BLaER1 treated with 17β-estradiol and CSF1 and Interleukin-3, amounts not matched to agents 10 nM and 100 nM (cell line): Measurements from ENCODE around the gene MGAT5.
A peak's percentile ranks its signal among the peaks of the same experiment; 100 is the strongest.

Experiments used
- H3K27ac ChIP-seq, 11 experiments: shearing (Covaris generic); formaldehyde crosslinking; 2 replicates each; pipeline ENCODE4 v1.8.1; 2022
- H3K27me3 ChIP-seq, 11 experiments: shearing (Covaris generic); formaldehyde crosslinking; 2 replicates each; pipeline ENCODE4 v1.8.1; 2022
- H3K36me3 ChIP-seq, 11 experiments: shearing (Covaris generic); formaldehyde crosslinking; 2 replicates each; pipeline ENCODE4 v1.8.1; 2022
- H3K4me1 ChIP-seq, 10 experiments: shearing (Covaris generic); formaldehyde crosslinking; 2 replicates each; pipeline ENCODE4 v1.8.1; 2022
- H3K4me2 ChIP-seq, 11 experiments: shearing (Covaris generic); formaldehyde crosslinking; 2 replicates each; pipeline ENCODE4 v1.8.1; 2022
- H3K4me3 ChIP-seq, 10 experiments: shearing (Covaris generic); formaldehyde crosslinking; 2 replicates each; pipeline ENCODE4 v1.8.1; 2022
- H3K9ac ChIP-seq, 11 experiments: shearing (Covaris generic); formaldehyde crosslinking; 2 replicates each; pipeline ENCODE4 v1.8.1; 2022
- H3K9me3 ChIP-seq, 11 experiments: shearing (Covaris generic); formaldehyde crosslinking; replicated peaks in 1 of 11; 2 replicates each; pipeline ENCODE4 v1.8.1; 2022
- H4K20me1 ChIP-seq, 11 experiments: shearing (Covaris generic); formaldehyde crosslinking; 2 replicates each; pipeline ENCODE4 v1.8.1; 2022
- Cebpa-rat ChIP-seq, 11 experiments: shearing (Covaris generic); IDR thresholded peaks; 2 replicates each; pipeline ENCODE4 v1.8.1; 2022

Gene MGAT5

DNA sequence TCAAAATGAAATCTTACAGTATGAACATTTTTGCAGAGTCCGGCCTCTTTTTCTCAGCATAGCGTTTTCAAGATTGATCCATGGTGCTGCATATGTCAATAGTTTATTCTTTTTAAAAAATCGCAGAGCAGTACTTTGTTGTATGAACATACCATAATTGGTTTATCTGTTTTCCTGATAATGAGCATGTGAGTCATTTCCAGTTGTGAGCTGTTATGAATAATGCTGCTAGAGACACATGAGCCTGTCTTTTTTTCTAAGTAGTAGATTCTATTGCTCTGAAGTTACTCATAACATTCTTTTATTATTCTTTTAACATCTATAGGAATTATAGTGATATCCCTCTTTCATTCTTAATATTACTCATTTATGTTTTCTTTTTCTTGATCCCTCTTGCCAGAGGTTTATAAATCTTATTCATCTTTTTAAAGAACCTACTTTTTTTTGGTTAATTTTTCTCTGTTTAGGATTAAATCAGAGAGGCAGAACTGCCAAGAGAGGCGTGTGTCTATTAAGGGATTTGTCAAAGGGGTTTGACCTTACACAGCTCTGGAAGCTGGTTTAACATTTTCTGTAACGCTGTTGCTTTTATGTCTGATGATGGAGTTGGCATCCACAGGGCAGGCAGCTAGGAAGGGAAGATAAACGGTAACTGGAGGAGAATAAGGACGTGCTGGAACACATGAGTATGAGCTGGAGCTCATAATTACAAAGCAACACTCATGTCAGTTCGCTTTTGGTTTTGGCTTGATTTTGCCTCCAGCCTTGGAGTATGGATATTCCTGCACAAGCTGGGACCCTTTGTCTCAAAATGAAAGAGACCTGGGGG lies 47.4 kb downstream of the MGAT5 start:
- Histone ChIP-seq H3K36me3 (peaks cover 0 to 86% (median 48%) of the 10 kb centered on the region in 11 experiments; a peak in 19 of 22 replicates), H3K9ac (no peak overlapping the region), H3K4me1 (peaks cover 16 to 85% (median 38%) of the 10 kb centered on the region in 10 experiments), H3K27ac (no peak overlapping the region), H3K4me3 (no peak overlapping the region), H3K27me3 (no peaks in the 10 kb centered on the region), H4K20me1 (peaks cover 0 to 92% (median 0%) of the 10 kb centered on the region in 11 experiments; a peak in 3 of 22 replicates), H3K9me3 (peaks cover 0 to 14% (median 0%) of the 10 kb centered on the region in 11 experiments; a peak in 4 of 22 replicates), H3K4me2 (peak overlapping the region in 6 of 11 experiments; percentile 1 to 35 (median 20); a peak in 7 of 22 replicates)
- no peak for TF ChIP-seq Cebpa-rat (IDR thresholded peaks at IDR 0.05)

DNA sequence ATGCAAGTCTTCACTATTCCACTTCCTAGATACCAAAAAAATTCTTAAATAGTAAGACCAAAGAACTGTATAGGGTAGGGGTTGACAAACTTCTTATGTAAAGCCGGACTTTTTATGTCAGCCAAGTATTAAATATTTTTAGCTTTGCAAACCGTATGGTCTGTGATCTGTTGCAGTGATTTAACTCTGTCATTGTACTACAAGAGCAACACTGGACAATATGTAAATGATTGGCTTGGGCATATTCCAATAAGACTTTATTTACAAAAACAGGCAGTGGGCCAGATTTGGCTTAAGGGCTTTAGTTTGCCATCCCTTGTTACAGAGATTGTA lies 48.0 kb downstream of the MGAT5 start:
- Histone ChIP-seq H3K9ac (no peak overlapping the region), H3K27ac (no peak overlapping the region), H3K4me3 (no peak overlapping the region), H3K4me1 (peaks cover 18 to 85% (median 37%) of the 10 kb centered on the region in 10 experiments), H3K4me2 (peak overlapping the region in 6 of 11 experiments; percentile 1 to 35 (median 16); a peak in 6 of 22 replicates), H3K9me3 (peaks cover 0 to 14% (median 0%) of the 10 kb centered on the region in 11 experiments; a peak in 4 of 22 replicates), H3K27me3 (no peaks in the 10 kb centered on the region), H3K36me3 (peaks cover 0 to 84% (median 48%) of the 10 kb centered on the region in 11 experiments; a peak in 19 of 22 replicates), H4K20me1 (peaks cover 0 to 92% (median 0%) of the 10 kb centered on the region in 11 experiments; a peak in 3 of 22 replicates)
- TF ChIP-seq Cebpa-rat (IDR thresholded peaks at IDR 0.05) = no peak

DNA sequence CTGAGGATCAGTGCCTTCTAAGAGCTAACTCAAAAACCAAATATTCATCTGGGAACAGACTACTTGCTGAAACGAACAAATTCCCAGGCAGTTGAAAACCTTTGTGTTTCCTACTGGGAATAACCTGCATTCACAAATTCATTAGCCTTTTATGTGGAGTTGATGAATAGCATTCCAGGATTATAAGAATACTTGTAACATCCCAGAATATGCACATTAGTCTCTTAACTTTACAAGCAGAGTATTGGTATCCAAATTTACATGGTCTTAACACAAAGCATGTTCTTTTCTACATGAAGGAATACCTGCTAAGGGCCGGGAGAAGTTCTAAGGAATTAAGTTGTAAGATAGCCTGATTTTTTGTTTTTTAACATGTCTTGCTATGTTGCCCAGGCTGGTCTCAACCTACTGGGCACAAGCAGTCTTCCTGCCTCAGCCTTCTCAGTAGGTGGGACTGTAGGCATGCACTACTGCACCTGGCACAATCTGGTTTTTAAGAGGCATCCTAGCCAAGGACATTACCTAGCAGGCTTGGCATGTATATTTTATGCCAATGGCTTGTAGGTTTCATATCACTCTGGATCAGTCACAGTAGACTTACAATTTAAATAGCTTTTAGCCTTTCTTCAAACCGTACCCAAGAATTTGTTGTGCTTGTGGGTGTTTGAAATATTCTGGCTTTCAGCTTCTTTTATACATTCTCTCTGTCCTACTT lies 50.7 kb downstream of the MGAT5 start:
- H3K9me3 ChIP-seq = peaks cover 9 to 29% (median 19%) of the 10 kb centered on the region in 11 experiments; a peak in 20 of 22 replicates
- H3K4me3 ChIP-seq = no peak overlapping the region
- H3K9ac ChIP-seq = no peak overlapping the region
- H3K4me2 ChIP-seq = peak overlapping the region in 4 of 11 experiments; percentile 11 to 25 (median 25); a peak in 4 of 22 replicates
- H4K20me1 ChIP-seq = peaks cover 0 to 98% (median 0%) of the 10 kb centered on the region in 11 experiments; a peak in 3 of 22 replicates
- H3K27ac ChIP-seq = no peak overlapping the region
- H3K36me3 ChIP-seq = peaks cover 12 to 79% (median 43%) of the 10 kb centered on the region in 11 experiments; a peak in 20 of 22 replicates
- TF ChIP-seq Cebpa-rat (IDR thresholded peaks at IDR 0.05) = no peak
- H3K27me3 ChIP-seq = no peaks in the 10 kb centered on the region; a peak in 1 of 22 replicates
- peaks cover 23 to 79% (median 41%) of the 10 kb centered on the region in 10 experiments for H3K4me1 ChIP-seq

DNA sequence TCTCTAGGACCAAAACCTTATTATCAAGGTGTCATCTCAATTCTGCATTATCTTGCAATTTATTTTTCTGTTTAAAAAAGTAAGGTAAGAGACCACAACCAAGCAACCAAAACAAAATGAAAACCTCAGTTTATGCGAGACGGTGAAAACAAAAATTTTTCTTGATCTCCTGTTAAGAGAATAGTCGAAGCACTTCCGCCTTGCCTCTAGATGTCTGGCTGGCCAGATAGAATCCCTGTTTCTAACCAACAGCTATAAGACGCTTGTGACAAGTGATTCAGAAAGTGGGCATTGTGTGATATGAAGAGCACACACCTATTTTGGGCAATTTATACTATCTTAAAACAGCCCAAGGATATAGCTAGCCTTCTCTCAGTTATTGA lies 51.2 kb downstream of the MGAT5 start:
- H3K27me3 ChIP-seq = no peaks in the 10 kb centered on the region; a peak in 1 of 22 replicates
- peaks cover 9 to 29% (median 19%) of the 10 kb centered on the region in 11 experiments; a peak in 20 of 22 replicates for H3K9me3 ChIP-seq
- peak overlapping the region in 2 of 11 experiments; percentile 11 to 25; a peak in 1 of 22 replicates for H3K4me2 ChIP-seq
- H3K4me3 ChIP-seq = no peak overlapping the region
- H4K20me1 ChIP-seq = peaks cover 0 to 97% (median 0%) of the 10 kb centered on the region in 11 experiments; a peak in 3 of 22 replicates
- peaks cover 12 to 78% (median 38%) of the 10 kb centered on the region in 11 experiments; a peak in 20 of 22 replicates for H3K36me3 ChIP-seq
- no peak for TF ChIP-seq Cebpa-rat (IDR thresholded peaks at IDR 0.05)
- H3K9ac ChIP-seq = no peak overlapping the region
- H3K27ac ChIP-seq = no peak overlapping the region
- H3K4me1 ChIP-seq = peaks cover 25 to 79% (median 42%) of the 10 kb centered on the region in 10 experiments

- no peak overlapping the region for H3K9ac ChIP-seq
- peaks cover 9 to 29% (median 19%) of the 10 kb centered on the region in 11 experiments; a peak in 20 of 22 replicates for H3K9me3 ChIP-seq
- H3K27ac ChIP-seq = no peak overlapping the region
- no peaks in the 10 kb centered on the region; a peak in 1 of 22 replicates for H3K27me3 ChIP-seq
- peaks cover 33 to 79% (median 46%) of the 10 kb centered on the region in 10 experiments for H3K4me1 ChIP-seq
- peak overlapping the region in 10 of 11 experiments; percentile 4 to 54 (median 48); a peak in 15 of 22 replicates for H3K4me2 ChIP-seq
- TF ChIP-seq Cebpa-rat (IDR thresholded peaks at IDR 0.05) = no peak
- no peak overlapping the region for H3K4me3 ChIP-seq
- H3K36me3 ChIP-seq = peaks cover 12 to 68% (median 32%) of the 10 kb centered on the region in 11 experiments; a peak in 19 of 22 replicates
- peaks cover 0 to 97% (median 0%) of the 10 kb centered on the region in 11 experiments; a peak in 5 of 22 replicates for H4K20me1 ChIP-seq
These were observed 52.6 kb downstream of the MGAT5 start for GRCh38 chr2:134306521-134306920.

DNA sequence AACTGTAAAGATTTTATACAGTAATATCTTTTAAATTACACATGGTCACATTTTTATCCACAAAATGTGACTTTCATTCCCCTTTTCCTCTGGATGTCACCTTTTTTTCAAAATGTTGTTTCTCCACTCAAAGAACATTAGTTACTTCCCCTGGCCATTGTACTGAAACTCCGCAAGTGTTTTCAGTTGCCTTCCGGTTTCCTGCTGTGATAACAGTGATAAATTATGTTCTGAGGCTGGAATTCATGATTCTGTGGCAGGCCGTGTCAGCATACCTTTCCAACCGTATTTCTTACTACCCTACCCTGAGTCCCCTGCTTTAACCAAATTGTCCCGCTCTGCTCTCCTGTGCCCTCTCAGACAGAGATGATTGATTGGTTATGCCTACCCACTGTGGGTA lies 53.5 kb downstream of the MGAT5 start:
- Histone ChIP-seq H3K27me3 (no peaks in the 10 kb centered on the region; a peak in 1 of 22 replicates), H4K20me1 (peaks cover 0 to 97% (median 0%) of the 10 kb centered on the region in 11 experiments; a peak in 5 of 22 replicates), H3K9ac (no peak overlapping the region), H3K4me2 (peak overlapping the region; percentile 7 to 75 (median 48); a peak in 20 of 22 replicates), H3K36me3 (peaks cover 12 to 63% (median 32%) of the 10 kb centered on the region in 11 experiments; a peak in 19 of 22 replicates), H3K4me1 (peaks cover 38 to 79% (median 49%) of the 10 kb centered on the region in 10 experiments), H3K4me3 (no peak overlapping the region), H3K9me3 (peaks cover 9 to 29% (median 19%) of the 10 kb centered on the region in 11 experiments; a peak in 20 of 22 replicates), H3K27ac (peak overlapping the region in 1 of 11 experiments; percentile 10; a peak in 1 of 22 replicates)
- TF ChIP-seq Cebpa-rat (IDR thresholded peaks at IDR 0.05) = no peak

- H3K4me3 ChIP-seq = peak overlapping the region in 1 of 10 experiments; percentile 6; a peak in 1 of 20 replicates
- no peak for TF ChIP-seq Cebpa-rat (IDR thresholded peaks at IDR 0.05)
- H3K9ac ChIP-seq = no peak overlapping the region
- H4K20me1 ChIP-seq = peaks cover 0 to 98% (median 0%) of the 10 kb centered on the region in 11 experiments; a peak in 5 of 22 replicates
- peaks cover 12 to 49% (median 25%) of the 10 kb centered on the region in 11 experiments; a peak in 19 of 22 replicates for H3K36me3 ChIP-seq
- peaks cover 9 to 21% (median 16%) of the 10 kb centered on the region in 11 experiments; a peak in 20 of 22 replicates for H3K9me3 ChIP-seq
- H3K4me1 ChIP-seq = peaks cover 44 to 83% (median 60%) of the 10 kb centered on the region in 10 experiments
- H3K27me3 ChIP-seq = no peaks in the 10 kb centered on the region; a peak in 1 of 22 replicates
- H3K4me2 ChIP-seq = no peak overlapping the region
- no peak overlapping the region for H3K27ac ChIP-seq
These were observed 54.9 kb downstream of the MGAT5 start for GRCh38 chr2:134308474-134309385.
